SU-DHL-6 (cell line): ENCODE results near the gene IFT122.

Experiments
- CTCF ChIP-seq: fragments of 200-600 bp; sonication (generic); IDR thresholded peaks from one replicate; pipeline ENCODE4 v1.5.1; 2017; ENCODE audit warnings: antibody characterized with exemption, mild to moderate bottlenecking, low read length, moderate library complexity; ENCODE audit not compliant: insufficient read depth, poor library complexity, severe bottlenecking
- EZH2phosphoT487 ChIP-seq: fragments of 200-600 bp; sonication (generic), shearing (Covaris generic); conservative IDR thresholded peaks from 2 replicates; pipeline ENCODE4 v1.6.1; 2018; ENCODE audit warnings: mild to moderate bottlenecking, antibody characterized with exemption, low read length, moderate library complexity, mixed read lengths

GRCh38 chr3:129463094-129463493, 23.1 kb downstream of the IFT122 start:
- TF ChIP-seq CTCF = no peak
- TF ChIP-seq EZH2phosphoT487 = no peak
